ENCODE measurements around the gene HNRNPA0. TPM values are rescaled to one million over a fixed set of nuclear protein-coding genes. Genes with fewer than 3 reads are reported as not detected.

The HNRNPA0 gene
- total and polyA plus RNA-seq, 2 of the 8 experiments (the other 6 are each of a cell fraction or from before 2014, with no cell fraction given), result 22.0 to 71.3 TPM

DNA sequence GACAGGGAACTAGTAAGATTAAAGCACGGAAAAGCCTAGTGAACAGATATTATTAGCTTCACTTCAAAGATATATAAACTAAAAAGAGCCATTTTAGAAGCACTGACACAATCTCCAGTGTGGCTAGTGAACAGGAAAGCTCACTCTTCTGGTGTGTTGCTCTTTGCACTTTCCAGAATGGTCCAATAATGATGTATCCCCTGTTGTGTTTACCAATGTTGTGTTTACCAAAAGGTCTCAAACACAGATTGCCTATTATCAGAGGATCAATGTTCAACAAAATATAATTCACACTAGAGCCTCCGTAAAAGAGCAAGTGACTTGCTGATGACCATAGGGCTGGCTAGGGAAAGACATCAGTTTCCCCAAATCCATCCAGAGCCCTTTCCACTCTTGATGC is 29.9 kb downstream of the HNRNPA0 start (continued):
- TF ChIP-seq, protein P1, sequence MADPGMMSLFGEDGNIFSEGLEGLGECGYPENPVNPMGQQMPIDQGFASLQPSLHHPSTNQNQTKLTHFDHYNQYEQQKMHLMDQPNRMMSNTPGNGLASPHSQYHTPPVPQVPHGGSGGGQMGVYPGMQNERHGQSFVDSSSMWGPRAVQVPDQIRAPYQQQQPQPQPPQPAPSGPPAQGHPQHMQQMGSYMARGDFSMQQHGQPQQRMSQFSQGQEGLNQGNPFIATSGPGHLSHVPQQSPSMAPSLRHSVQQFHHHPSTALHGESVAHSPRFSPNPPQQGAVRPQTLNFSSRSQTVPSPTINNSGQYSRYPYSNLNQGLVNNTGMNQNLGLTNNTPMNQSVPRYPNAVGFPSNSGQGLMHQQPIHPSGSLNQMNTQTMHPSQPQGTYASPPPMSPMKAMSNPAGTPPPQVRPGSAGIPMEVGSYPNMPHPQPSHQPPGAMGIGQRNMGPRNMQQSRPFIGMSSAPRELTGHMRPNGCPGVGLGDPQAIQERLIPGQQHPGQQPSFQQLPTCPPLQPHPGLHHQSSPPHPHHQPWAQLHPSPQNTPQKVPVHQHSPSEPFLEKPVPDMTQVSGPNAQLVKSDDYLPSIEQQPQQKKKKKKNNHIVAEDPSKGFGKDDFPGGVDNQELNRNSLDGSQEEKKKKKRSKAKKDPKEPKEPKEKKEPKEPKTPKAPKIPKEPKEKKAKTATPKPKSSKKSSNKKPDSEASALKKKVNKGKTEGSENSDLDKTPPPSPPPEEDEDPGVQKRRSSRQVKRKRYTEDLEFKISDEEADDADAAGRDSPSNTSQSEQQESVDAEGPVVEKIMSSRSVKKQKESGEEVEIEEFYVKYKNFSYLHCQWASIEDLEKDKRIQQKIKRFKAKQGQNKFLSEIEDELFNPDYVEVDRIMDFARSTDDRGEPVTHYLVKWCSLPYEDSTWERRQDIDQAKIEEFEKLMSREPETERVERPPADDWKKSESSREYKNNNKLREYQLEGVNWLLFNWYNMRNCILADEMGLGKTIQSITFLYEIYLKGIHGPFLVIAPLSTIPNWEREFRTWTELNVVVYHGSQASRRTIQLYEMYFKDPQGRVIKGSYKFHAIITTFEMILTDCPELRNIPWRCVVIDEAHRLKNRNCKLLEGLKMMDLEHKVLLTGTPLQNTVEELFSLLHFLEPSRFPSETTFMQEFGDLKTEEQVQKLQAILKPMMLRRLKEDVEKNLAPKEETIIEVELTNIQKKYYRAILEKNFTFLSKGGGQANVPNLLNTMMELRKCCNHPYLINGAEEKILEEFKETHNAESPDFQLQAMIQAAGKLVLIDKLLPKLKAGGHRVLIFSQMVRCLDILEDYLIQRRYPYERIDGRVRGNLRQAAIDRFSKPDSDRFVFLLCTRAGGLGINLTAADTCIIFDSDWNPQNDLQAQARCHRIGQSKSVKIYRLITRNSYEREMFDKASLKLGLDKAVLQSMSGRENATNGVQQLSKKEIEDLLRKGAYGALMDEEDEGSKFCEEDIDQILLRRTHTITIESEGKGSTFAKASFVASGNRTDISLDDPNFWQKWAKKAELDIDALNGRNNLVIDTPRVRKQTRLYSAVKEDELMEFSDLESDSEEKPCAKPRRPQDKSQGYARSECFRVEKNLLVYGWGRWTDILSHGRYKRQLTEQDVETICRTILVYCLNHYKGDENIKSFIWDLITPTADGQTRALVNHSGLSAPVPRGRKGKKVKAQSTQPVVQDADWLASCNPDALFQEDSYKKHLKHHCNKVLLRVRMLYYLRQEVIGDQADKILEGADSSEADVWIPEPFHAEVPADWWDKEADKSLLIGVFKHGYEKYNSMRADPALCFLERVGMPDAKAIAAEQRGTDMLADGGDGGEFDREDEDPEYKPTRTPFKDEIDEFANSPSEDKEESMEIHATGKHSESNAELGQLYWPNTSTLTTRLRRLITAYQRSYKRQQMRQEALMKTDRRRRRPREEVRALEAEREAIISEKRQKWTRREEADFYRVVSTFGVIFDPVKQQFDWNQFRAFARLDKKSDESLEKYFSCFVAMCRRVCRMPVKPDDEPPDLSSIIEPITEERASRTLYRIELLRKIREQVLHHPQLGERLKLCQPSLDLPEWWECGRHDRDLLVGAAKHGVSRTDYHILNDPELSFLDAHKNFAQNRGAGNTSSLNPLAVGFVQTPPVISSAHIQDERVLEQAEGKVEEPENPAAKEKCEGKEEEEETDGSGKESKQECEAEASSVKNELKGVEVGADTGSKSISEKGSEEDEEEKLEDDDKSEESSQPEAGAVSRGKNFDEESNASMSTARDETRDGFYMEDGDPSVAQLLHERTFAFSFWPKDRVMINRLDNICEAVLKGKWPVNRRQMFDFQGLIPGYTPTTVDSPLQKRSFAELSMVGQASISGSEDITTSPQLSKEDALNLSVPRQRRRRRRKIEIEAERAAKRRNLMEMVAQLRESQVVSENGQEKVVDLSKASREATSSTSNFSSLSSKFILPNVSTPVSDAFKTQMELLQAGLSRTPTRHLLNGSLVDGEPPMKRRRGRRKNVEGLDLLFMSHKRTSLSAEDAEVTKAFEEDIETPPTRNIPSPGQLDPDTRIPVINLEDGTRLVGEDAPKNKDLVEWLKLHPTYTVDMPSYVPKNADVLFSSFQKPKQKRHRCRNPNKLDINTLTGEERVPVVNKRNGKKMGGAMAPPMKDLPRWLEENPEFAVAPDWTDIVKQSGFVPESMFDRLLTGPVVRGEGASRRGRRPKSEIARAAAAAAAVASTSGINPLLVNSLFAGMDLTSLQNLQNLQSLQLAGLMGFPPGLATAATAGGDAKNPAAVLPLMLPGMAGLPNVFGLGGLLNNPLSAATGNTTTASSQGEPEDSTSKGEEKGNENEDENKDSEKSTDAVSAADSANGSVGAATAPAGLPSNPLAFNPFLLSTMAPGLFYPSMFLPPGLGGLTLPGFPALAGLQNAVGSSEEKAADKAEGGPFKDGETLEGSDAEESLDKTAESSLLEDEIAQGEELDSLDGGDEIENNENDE (IDR thresholded peaks at IDR 0.05; ENCODE audit: insufficient replicate concordance, low read length), result no peak
- TF ChIP-seq POU5F1 (IDR thresholded peaks at IDR 0.05; ENCODE audit: low read depth, low read length), result no peak
- TF ChIP-seq SIRT6 (IDR thresholded peaks at IDR 0.05; ENCODE audit: low read length), result no peak
- no peak for TF ChIP-seq TEAD4 (IDR thresholded peaks at IDR 0.05; ENCODE audit: low read depth, low read length)
- TF ChIP-seq CHD1 (IDR thresholded peaks at IDR 0.05; ENCODE audit: low read depth, low read length), result no peak
- TF ChIP-seq POLR2A (IDR thresholded peaks at IDR 0.05; ENCODE audit: control extremely low read depth in 1 of 2, low read depth in 2 of 2, low read length in 2 of 2), result no peak
- TF ChIP-seq, protein P2, sequence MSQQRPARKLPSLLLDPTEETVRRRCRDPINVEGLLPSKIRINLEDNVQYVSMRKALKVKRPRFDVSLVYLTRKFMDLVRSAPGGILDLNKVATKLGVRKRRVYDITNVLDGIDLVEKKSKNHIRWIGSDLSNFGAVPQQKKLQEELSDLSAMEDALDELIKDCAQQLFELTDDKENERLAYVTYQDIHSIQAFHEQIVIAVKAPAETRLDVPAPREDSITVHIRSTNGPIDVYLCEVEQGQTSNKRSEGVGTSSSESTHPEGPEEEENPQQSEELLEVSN (IDR thresholded peaks at IDR 0.05), result no peak

All from H1 (cell line).